ENCODE data around the gene SPTBN1. TPM values are rescaled to one million over a fixed set of nuclear protein-coding genes. Genes with fewer than 3 reads are reported as not detected.
"Not testable (repeated sequence)": the region's sequence is repeated elsewhere in the genome, so short reads cannot be mapped to it uniquely, and the experiment has no call there.

Gene SPTBN1
- total RNA-seq, 1 donor from 2014 or later = 983 TPM

DNA sequence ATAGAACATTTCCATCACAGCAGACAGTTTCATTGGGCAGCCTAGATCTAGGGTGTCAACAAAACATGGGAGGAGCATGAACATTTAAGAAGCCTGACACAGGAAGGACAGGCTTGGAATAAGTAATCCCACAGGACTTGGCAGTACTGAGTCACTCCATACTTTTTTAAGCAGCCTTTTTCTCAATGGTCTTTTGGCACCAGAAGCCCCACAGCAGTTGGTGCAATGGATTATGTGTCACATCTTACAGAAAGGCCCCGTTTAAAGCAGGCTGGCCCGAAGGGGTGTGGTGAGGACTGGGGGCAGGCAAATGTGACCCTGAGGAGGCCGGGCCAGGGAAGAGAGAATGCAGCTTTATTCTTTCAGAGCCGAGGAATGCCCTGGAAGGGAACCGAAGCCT lies 26.6 kb downstream of the SPTBN1 start:
- H3K9me3 Mint-ChIP-seq (ENCODE audit: unreplicated experiment) = no peaks in the 10 kb centered on the region
- peak overlapping the region; percentile 78 for H3K4me3 Mint-ChIP-seq (ENCODE audit: unreplicated experiment)
- H3K27me3 Mint-ChIP-seq (ENCODE audit: unreplicated experiment) = peaks cover 12% of the 10 kb centered on the region
- H3K27ac Mint-ChIP-seq (ENCODE audit: unreplicated experiment) = peak overlapping the region; percentile 86
- H3K36me3 Mint-ChIP-seq (ENCODE audit: low read depth, unreplicated experiment) = peaks cover 44% of the 10 kb centered on the region
- DNase-seq (ENCODE audit: low spot score) = no peak
- TF ChIP-seq, protein P1, sequence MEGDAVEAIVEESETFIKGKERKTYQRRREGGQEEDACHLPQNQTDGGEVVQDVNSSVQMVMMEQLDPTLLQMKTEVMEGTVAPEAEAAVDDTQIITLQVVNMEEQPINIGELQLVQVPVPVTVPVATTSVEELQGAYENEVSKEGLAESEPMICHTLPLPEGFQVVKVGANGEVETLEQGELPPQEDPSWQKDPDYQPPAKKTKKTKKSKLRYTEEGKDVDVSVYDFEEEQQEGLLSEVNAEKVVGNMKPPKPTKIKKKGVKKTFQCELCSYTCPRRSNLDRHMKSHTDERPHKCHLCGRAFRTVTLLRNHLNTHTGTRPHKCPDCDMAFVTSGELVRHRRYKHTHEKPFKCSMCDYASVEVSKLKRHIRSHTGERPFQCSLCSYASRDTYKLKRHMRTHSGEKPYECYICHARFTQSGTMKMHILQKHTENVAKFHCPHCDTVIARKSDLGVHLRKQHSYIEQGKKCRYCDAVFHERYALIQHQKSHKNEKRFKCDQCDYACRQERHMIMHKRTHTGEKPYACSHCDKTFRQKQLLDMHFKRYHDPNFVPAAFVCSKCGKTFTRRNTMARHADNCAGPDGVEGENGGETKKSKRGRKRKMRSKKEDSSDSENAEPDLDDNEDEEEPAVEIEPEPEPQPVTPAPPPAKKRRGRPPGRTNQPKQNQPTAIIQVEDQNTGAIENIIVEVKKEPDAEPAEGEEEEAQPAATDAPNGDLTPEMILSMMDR (IDR thresholded peaks at IDR 0.05; ENCODE audit: unreplicated experiment) = no peak
- peaks cover 60% of the 10 kb centered on the region for H3K4me1 Mint-ChIP-seq (ENCODE audit: unreplicated experiment)

DNA sequence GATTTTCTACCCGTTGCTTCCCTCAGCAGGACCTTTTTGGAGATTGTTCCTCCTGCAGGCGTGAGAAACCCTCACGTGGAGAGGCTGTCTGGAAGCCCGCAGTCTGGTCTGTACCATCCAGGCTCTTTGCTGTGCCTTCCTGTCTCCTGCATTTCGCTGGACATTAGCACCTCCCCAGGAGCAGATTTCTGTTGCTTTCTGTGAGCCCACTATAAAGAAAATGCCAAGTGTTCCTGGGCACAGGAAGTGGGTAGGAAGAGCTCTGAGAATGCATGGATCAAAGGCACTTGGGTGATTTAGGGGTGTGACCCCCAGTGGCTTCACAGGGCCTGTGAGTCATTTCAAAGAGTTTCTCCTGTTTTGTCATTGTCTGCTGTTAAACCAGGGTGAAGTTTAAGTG lies 27.3 kb downstream of the SPTBN1 start:
- Mint-ChIP-seq H3K4me3 (ENCODE audit: unreplicated experiment) (peak overlapping the region; percentile 71), H3K9me3 (ENCODE audit: unreplicated experiment) (no peaks in the 10 kb centered on the region), H3K36me3 (ENCODE audit: low read depth, unreplicated experiment) (peaks cover 43% of the 10 kb centered on the region), H3K27ac (ENCODE audit: unreplicated experiment) (peak overlapping the region; percentile 84), H3K27me3 (ENCODE audit: unreplicated experiment) (peaks cover 12% of the 10 kb centered on the region), H3K4me1 (ENCODE audit: unreplicated experiment) (peaks cover 55% of the 10 kb centered on the region)
- TF ChIP-seq, protein P1 (IDR thresholded peaks at IDR 0.05; ENCODE audit: unreplicated experiment) = no peak
- no peak for DNase-seq (ENCODE audit: low spot score)

DNA sequence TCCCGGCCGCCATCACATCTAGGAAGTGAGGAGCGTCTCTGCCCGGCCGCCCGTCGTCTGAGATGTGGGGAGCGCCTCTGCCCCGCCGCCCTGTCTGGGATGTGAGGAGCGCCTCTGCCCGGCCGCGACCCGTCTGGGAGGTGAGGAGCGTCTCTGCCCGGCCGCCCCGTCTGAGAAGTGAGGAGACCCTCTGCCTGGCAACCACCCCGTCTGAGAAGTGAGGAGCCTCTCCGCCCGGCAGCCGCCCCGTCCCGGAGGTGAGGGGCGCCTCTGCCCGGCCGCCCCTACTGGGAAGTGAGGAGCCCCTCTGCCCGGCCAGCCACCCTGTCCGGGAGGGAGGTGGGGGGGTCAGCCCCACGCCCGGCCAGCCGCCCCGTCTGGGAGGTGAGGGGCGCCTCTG lies 29.6 kb downstream of the SPTBN1 start:
- peaks cover 52% of the 10 kb centered on the region for H3K4me1 Mint-ChIP-seq (ENCODE audit: unreplicated experiment)
- peaks cover 14% of the 10 kb centered on the region for H3K27me3 Mint-ChIP-seq (ENCODE audit: unreplicated experiment)
- not testable (repeated sequence) for H3K4me3 Mint-ChIP-seq (ENCODE audit: unreplicated experiment); DNase-seq (ENCODE audit: low spot score); H3K9me3 Mint-ChIP-seq (ENCODE audit: unreplicated experiment); H3K27ac Mint-ChIP-seq (ENCODE audit: unreplicated experiment)
- peaks cover 48% of the 10 kb centered on the region for H3K36me3 Mint-ChIP-seq (ENCODE audit: low read depth, unreplicated experiment)

DNA sequence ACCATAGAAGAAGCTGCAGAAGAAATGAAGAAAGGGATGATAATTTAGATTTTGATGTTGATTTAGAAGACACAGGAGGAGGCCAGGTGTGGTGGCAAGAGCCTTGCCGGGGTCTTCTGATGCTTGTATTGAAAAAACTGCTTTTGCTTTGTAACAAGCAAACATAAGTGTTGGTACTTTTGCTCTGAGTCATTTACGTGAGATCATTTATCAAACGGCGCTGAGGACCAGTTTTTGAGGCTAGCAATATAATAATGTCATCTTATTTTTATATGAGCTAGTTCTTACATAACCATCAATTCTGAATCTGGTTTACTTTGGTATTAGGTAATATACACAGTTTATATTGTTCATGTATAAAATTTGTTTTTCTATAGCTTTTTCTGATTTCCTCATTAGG lies 30.6 kb downstream of the SPTBN1 start:
- DNase-seq (ENCODE audit: low spot score) = no peak
- H3K27me3 Mint-ChIP-seq (ENCODE audit: unreplicated experiment) = peaks cover 10% of the 10 kb centered on the region
- H3K9me3 Mint-ChIP-seq (ENCODE audit: unreplicated experiment) = no peaks in the 10 kb centered on the region
- H3K4me3 Mint-ChIP-seq (ENCODE audit: unreplicated experiment) = no peak overlapping the region
- TF ChIP-seq, protein P1 (IDR thresholded peaks at IDR 0.05; ENCODE audit: unreplicated experiment) = no peak
- H3K36me3 Mint-ChIP-seq (ENCODE audit: low read depth, unreplicated experiment) = peaks cover 43% of the 10 kb centered on the region
- H3K27ac Mint-ChIP-seq (ENCODE audit: unreplicated experiment) = no peak overlapping the region
- peaks cover 44% of the 10 kb centered on the region for H3K4me1 Mint-ChIP-seq (ENCODE audit: unreplicated experiment)

DNA sequence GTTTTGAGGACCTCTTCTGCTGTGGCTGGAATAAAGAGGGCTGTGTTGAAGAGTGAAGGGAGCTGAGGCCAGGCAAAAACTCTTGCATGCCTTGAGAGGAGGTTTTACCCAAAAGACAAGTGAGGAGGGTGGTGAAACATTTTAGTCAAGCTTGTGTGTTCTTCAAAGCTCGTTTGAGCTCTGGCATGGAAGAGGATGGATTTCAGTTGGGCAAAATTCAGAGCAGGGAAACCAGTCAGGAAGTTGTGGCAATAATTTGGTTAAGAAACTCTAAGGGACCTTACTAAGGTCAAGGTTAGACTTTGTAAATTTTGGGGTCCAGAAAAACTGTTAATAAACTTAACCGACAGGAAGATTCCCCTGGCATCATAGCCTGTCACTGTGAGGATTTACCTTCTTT lies 34.7 kb downstream of the SPTBN1 start:
- peak overlapping the region; percentile 6 for H3K4me3 Mint-ChIP-seq (ENCODE audit: unreplicated experiment)
- H3K27ac Mint-ChIP-seq (ENCODE audit: unreplicated experiment) = peak overlapping the region; percentile 28
- no peak for DNase-seq (ENCODE audit: low spot score)
- no peaks in the 10 kb centered on the region for H3K9me3 Mint-ChIP-seq (ENCODE audit: unreplicated experiment)
- TF ChIP-seq, protein P1 (IDR thresholded peaks at IDR 0.05; ENCODE audit: unreplicated experiment) = no peak
- H3K36me3 Mint-ChIP-seq (ENCODE audit: low read depth, unreplicated experiment) = peaks cover 23% of the 10 kb centered on the region
- peaks cover 2% of the 10 kb centered on the region for H3K27me3 Mint-ChIP-seq (ENCODE audit: unreplicated experiment)
- peaks cover 31% of the 10 kb centered on the region for H3K4me1 Mint-ChIP-seq (ENCODE audit: unreplicated experiment)

Data from endothelial cell (in vitro differentiated cells).